Panc1 (cell line): ENCODE results near the gene ZNF324B. TPM values are rescaled to one million over a fixed set of nuclear protein-coding genes. Genes with fewer than 3 reads are reported as not detected.
A peak's percentile ranks its signal among the peaks of the same experiment; 100 is the strongest.

Experiments
- ATAC-seq: fragments of 200-7000 bp; cut with Tn5 transposase; 2 replicates; pipeline ENCODE4 v1.9.1; 2020; ENCODE audit warnings: mild to moderate bottlenecking, moderate library complexity
- BruUV-seq: library from RNA; stranded (reverse); fragments of 400-500 nt; replicated peaks from 2 replicates; lab custom pipeline; 2021; lab: Mats Ljungman, UMichigan
- CTCF ChIA-PET: fragments of 300-600 bp; sonication (Branson Sonifier 250); formaldehyde crosslinking; loops from one replicate; lab custom pipeline; 2022; ENCODE audit warnings: antibody characterized with exemption; lab: Charles Lee
- POLR2A ChIA-PET: fragments of 300-600 bp; sonication (Branson Sonifier 250); formaldehyde crosslinking; loops from one replicate; lab custom pipeline; 2022; ENCODE audit warnings: antibody characterized with exemption; lab: Charles Lee
- DNase-seq: peaks from one replicate; pipeline ENCODE4 v3.0.0-alpha.2; 2010; ENCODE audit warnings: low read depth, low spot score
- H3K27ac ChIP-seq: 2 replicates; pipeline ENCODE4 v1.5.1; 2011; ENCODE audit warnings: mild to moderate bottlenecking, low read length, inconsistent platforms
- H3K27me3 ChIP-seq: fragments of 200-500 bp; sonication (Bioruptor generic); 2 replicates; pipeline ENCODE4 v1.6.0; 2014; ENCODE audit warnings: low read length, inconsistent platforms; ENCODE audit not compliant: control insufficient read depth, insufficient read depth
- H3K36me3 ChIP-seq: fragments of 200-500 bp; sonication (Bioruptor generic); 2 replicates; pipeline ENCODE4 v1.5.1; 2014; ENCODE audit warnings: inconsistent platforms, mild to moderate bottlenecking, low read length, moderate library complexity; ENCODE audit not compliant: control insufficient read depth, insufficient read depth
- H3K4me1 ChIP-seq: 2 replicates; pipeline ENCODE4 v1.5.1; 2011; ENCODE audit warnings: inconsistent platforms, mild to moderate bottlenecking, low read length, moderate library complexity; ENCODE audit not compliant: control insufficient read depth, insufficient read depth
- H3K4me3 ChIP-seq, 2 experiments: 2 replicates each; pipeline ENCODE4 v1.5.1; 2011 to 2012; ENCODE audit warnings: low read depth in 2 of 2, low read length in 2 of 2, mild to moderate bottlenecking in 2 of 2, inconsistent platforms in 1 of 2, moderate library complexity in 1 of 2
- H3K9me3 ChIP-seq: fragments of 200-500 bp; sonication (Bioruptor generic); 2 replicates; pipeline ENCODE4 v1.5.1; 2014; ENCODE audit warnings: low read depth, mild to moderate bottlenecking, inconsistent platforms, low read length, moderate library complexity; ENCODE audit not compliant: control insufficient read depth, insufficient read depth
- CTCF ChIP-seq: fragments of 450-650 bp; IDR thresholded peaks from 2 replicates; pipeline ENCODE4 v1.5.1; 2017; ENCODE audit warnings: mild to moderate bottlenecking
- POLR2AphosphoS5 ChIP-seq: IDR thresholded peaks from 2 replicates; pipeline ENCODE4 v1.6.1; 2012; ENCODE audit warnings: mild to moderate bottlenecking, low read depth, low read length, moderate library complexity
- REST ChIP-seq, 2 experiments: IDR thresholded peaks; 2 replicates each; pipeline ENCODE4 v1.6.1; 2011 to 2012; ENCODE audit warnings: low read depth in 2 of 2, control low read depth in 1 of 2, low read length in 1 of 2, mild to moderate bottlenecking in 1 of 2, moderate library complexity in 1 of 2; ENCODE audit not compliant: insufficient read depth in 1 of 2
- SIN3A ChIP-seq: IDR thresholded peaks from 2 replicates; pipeline ENCODE4 v1.6.1; 2012; ENCODE audit warnings: low read depth, mild to moderate bottlenecking, low read length, moderate library complexity, borderline replicate concordance; ENCODE audit not compliant: insufficient read depth
- TCF7L2 ChIP-seq: IDR thresholded peaks from 2 replicates; pipeline ENCODE4 v1.6.1; 2011; ENCODE audit warnings: mild to moderate bottlenecking, low read depth, low read length, inconsistent platforms
- in situ Hi-C: cut with HindIII; loops from 2 replicates; pipeline ENCODE4 v1.10.0; 2016; ENCODE audit warnings: low sequenced_read_pairs, low pct_unique_long_range_greater_than_20kb
- intact Hi-C: fragments of 100-400 bp; cut with micrococcal nuclease; formaldehyde crosslinking; loops from one replicate; pipeline ENCODE4 v1.10.0; 2022; ENCODE audit not compliant: unreplicated experiment
- total RNA-seq: library from RNA; stranded (reverse); gene quantifications from one replicate; pipeline ENCODE4 v1.2.1, GENCODE V29; 2021; ENCODE audit not compliant: unreplicated experiment

The ZNF324B gene
- total RNA-seq, 1 experiment from 2014 or later = 7.8 TPM

- H3K36me3 ChIP-seq = no peaks in the 10 kb centered on the region
- H3K4me1 ChIP-seq = peaks cover 4% of the 10 kb centered on the region; the same call in 1 of the 2 replicates
- H3K4me3 ChIP-seq = peak overlapping the region; percentile 76 to 84
- H3K27me3 ChIP-seq = 0 out of 2 replicates have a peak, but pooled peaks cover 4% of the 10 kb centered on the region
- H3K27ac ChIP-seq = 0 out of 2 replicates have a peak overlapping the region, but pooled peaks have one; percentile 7
- ATAC-seq (peak; percentile 41), DNase-seq (no peak)
- peaks cover 3% of the 10 kb centered on the region; the same call in 1 of the 2 replicates for H3K9me3 ChIP-seq
- POLR2A ChIA-PET = no interaction called here
- BruUV-seq = no TSS peak
- in situ Hi-C loops = no loop called here
- TF ChIP-seq POLR2AphosphoS5 (no peak), SIN3A (no peak), CTCF (no peak), TCF7L2 (no peak), REST (IDR thresholded peaks at IDR 0.05; ENCODE audit: insufficient read depth in 1 of 2, low read depth in 2 of 2, low read length in 1 of 2) (no peak)
- intact Hi-C loops = no loop called here
- CTCF ChIA-PET = no interaction called here
Observed at GRCh38 chr19:58450856-58451357, 515 bp upstream of the ZNF324B start.

GRCh38 chr19:58453743-58454142 lies 2.3 kb downstream of the ZNF324B start:
- H3K4me1 ChIP-seq = peaks cover 4% of the 10 kb centered on the region; the same call in 1 of the 2 replicates
- 0 out of 2 replicates have a peak, but pooled peaks cover 4% of the 10 kb centered on the region for H3K27me3 ChIP-seq
- POLR2A ChIA-PET = no interaction called here
- no peaks in the 10 kb centered on the region for H3K36me3 ChIP-seq
- BruUV-seq = no TSS peak
- in situ Hi-C loops (no loop called here), intact Hi-C loops (no loop called here)
- H3K27ac ChIP-seq = no peak overlapping the region
- DNase-seq = no peak
- no peak for ATAC-seq
- CTCF ChIA-PET = no interaction called here
- H3K9me3 ChIP-seq = peaks cover 2% of the 10 kb centered on the region; the same call in 1 of the 2 replicates
- TF ChIP-seq CTCF = no peak
- TF ChIP-seq SIN3A = no peak
- TF ChIP-seq TCF7L2 = no peak
- TF ChIP-seq REST (IDR thresholded peaks at IDR 0.05; ENCODE audit: insufficient read depth in 1 of 2, low read depth in 2 of 2, low read length in 1 of 2) = no peak
- TF ChIP-seq POLR2AphosphoS5 = no peak
- H3K4me3 ChIP-seq = no peak overlapping the region
